ENCODE results near the gene IGF2. TPM values are rescaled to one million over a fixed set of nuclear protein-coding genes. Genes with fewer than 3 reads are reported as not detected.

The IGF2 gene
- polyA plus RNA-seq, 1 experiment: 16.6 TPM

GRCh38 chr11:2101171-2101675 is 38.0 kb downstream of the IGF2 start:
- no peak for TF ChIP-seq CTCF (IDR thresholded peaks at IDR 0.05; ENCODE audit: low read depth, low read length)
- no peak for DNase-seq (ENCODE audit: low read depth, low spot score)
- Histone ChIP-seq H3K4me3 (ENCODE audit: low read depth, low read length) (no peak overlapping the region), H3K27ac (ENCODE audit: low read depth, low read length) (no peak overlapping the region), H3K9me3 (ENCODE audit: control insufficient read depth, insufficient read depth, low read length) (peaks cover 3% of the 10 kb centered on the region; the same call in 1 of the 2 replicates), H3K27me3 (ENCODE audit: control insufficient read depth, insufficient read depth, low read length) (no peaks in the 10 kb centered on the region)
- CTCF ChIA-PET: no interaction called here
- POLR2A ChIA-PET: no interaction called here

GRCh38 chr11:2100361-2101170 is 38.6 kb downstream of the IGF2 start:
- H3K27me3 ChIP-seq (ENCODE audit: control insufficient read depth, insufficient read depth, low read length): no peaks in the 10 kb centered on the region
- POLR2A ChIA-PET: no interaction called here
- no peak for DNase-seq (ENCODE audit: low read depth, low spot score)
- no peak for TF ChIP-seq CTCF (IDR thresholded peaks at IDR 0.05; ENCODE audit: low read depth, low read length)
- CTCF ChIA-PET: interaction anchor here (1.5 kb wide), 1 partner anchor 448 kb away, joined by 4 read pairs; no protein-coding TSS in a partner anchor
- no peak overlapping the region for H3K4me3 ChIP-seq (ENCODE audit: low read depth, low read length)
- no peak overlapping the region for H3K27ac ChIP-seq (ENCODE audit: low read depth, low read length)
- H3K9me3 ChIP-seq (ENCODE audit: control insufficient read depth, insufficient read depth, low read length): peaks cover 4% of the 10 kb centered on the region; the same call in 1 of the 2 replicates

GRCh38 chr11:2099516-2100349 is 39.5 kb downstream of the IGF2 start:
- ChIA-PET CTCF (interaction anchor here (1.5 kb wide), 1 partner anchor 447 kb away, joined by 4 read pairs; no protein-coding TSS in a partner anchor), POLR2A (no interaction called here)
- H3K27me3 ChIP-seq (ENCODE audit: control insufficient read depth, insufficient read depth, low read length): no peaks in the 10 kb centered on the region
- no peak overlapping the region for H3K27ac ChIP-seq (ENCODE audit: low read depth, low read length)
- no peak for TF ChIP-seq CTCF (IDR thresholded peaks at IDR 0.05; ENCODE audit: low read depth, low read length)
- no peak overlapping the region for H3K4me3 ChIP-seq (ENCODE audit: low read depth, low read length)
- DNase-seq (ENCODE audit: low read depth, low spot score): no peak
- H3K9me3 ChIP-seq (ENCODE audit: control insufficient read depth, insufficient read depth, low read length): peaks cover 8% of the 10 kb centered on the region

GRCh38 chr11:2098691-2099515 is 40.3 kb downstream of the IGF2 start:
- no peak overlapping the region for H3K4me3 ChIP-seq (ENCODE audit: low read depth, low read length)
- no peak for DNase-seq (ENCODE audit: low read depth, low spot score)
- H3K27me3 ChIP-seq (ENCODE audit: control insufficient read depth, insufficient read depth, low read length): no peaks in the 10 kb centered on the region
- POLR2A ChIA-PET: no interaction called here
- no peak for TF ChIP-seq CTCF (IDR thresholded peaks at IDR 0.05; ENCODE audit: low read depth, low read length)
- H3K9me3 ChIP-seq (ENCODE audit: control insufficient read depth, insufficient read depth, low read length): peaks cover 16% of the 10 kb centered on the region
- CTCF ChIA-PET: interaction anchor here (1.5 to 1.6 kb wide), 2 partner anchors 52 to 446 kb away, joined by 4 to 8 read pairs; no protein-coding TSS in a partner anchor
- H3K27ac ChIP-seq (ENCODE audit: low read depth, low read length): no peak overlapping the region

Measured in AG04450 (cell line).